HepG2 (cell line): Measurements from ENCODE around the gene CUL7. TPM values are rescaled to one million over a fixed set of nuclear protein-coding genes. Genes with fewer than 3 reads are reported as not detected.
A peak's percentile ranks its signal among the peaks of the same experiment; 100 is the strongest.

ENCODE experiments used
- ADNP ChIP-seq: sonication (generic); formaldehyde crosslinking; IDR thresholded peaks from 2 replicates; pipeline ENCODE4 v1.4.0; 2020; ENCODE audit warnings: missing genetic modification reagents
- BHLHE40 ChIP-seq: IDR thresholded peaks from 2 replicates; pipeline ENCODE4 v1.6.1; 2011; ENCODE audit warnings: low read length, improper control_type of control experiment
- BORCS8-MEF2B ChIP-seq: sonication (generic); formaldehyde crosslinking; IDR thresholded peaks from 2 replicates; pipeline ENCODE4 v1.8.0; 2022; ENCODE audit warnings: mild to moderate bottlenecking, missing genetic modification reagents
- FOXC1 ChIP-seq: sonication (generic); formaldehyde crosslinking; IDR thresholded peaks from 2 replicates; pipeline ENCODE4 v1.8.0; 2022; ENCODE audit warnings: mild to moderate bottlenecking, missing genetic modification reagents, borderline replicate concordance
- FOXO1 ChIP-seq: sonication (generic); formaldehyde crosslinking; IDR thresholded peaks from 2 replicates; pipeline ENCODE4 v1.4.0; 2020; ENCODE audit warnings: missing genetic modification reagents
- JDP2 ChIP-seq: sonication (generic); formaldehyde crosslinking; IDR thresholded peaks from 2 replicates; pipeline ENCODE4 v1.8.1; 2022; ENCODE audit warnings: missing genetic modification reagents, borderline replicate concordance
- KMT2A ChIP-seq: sonication (generic); formaldehyde crosslinking; IDR thresholded peaks from 2 replicates; pipeline ENCODE4 v1.4.0; 2020; ENCODE audit warnings: missing genetic modification reagents
- NFIB ChIP-seq: sonication (generic); formaldehyde crosslinking; IDR thresholded peaks from 2 replicates; pipeline ENCODE4 v1.9.0; 2021; ENCODE audit warnings: missing genetic modification reagents, mild to moderate bottlenecking, borderline replicate concordance
- NFYC ChIP-seq: IDR thresholded peaks from 2 replicates; pipeline ENCODE4 v1.6.1; 2016; ENCODE audit warnings: missing genetic modification reagents, missing compliant biosample characterization
- STAT6 ChIP-seq: sonication (generic); formaldehyde crosslinking; IDR thresholded peaks from 2 replicates; pipeline ENCODE4 v1.4.0; 2020; ENCODE audit warnings: missing genetic modification reagents, mild to moderate bottlenecking, borderline replicate concordance
- ZBTB25 ChIP-seq: IDR thresholded peaks from 2 replicates; pipeline ENCODE4 v1.6.1; 2018; ENCODE audit warnings: missing genetic modification reagents
- ZFP91 ChIP-seq: sonication (generic); formaldehyde crosslinking; IDR thresholded peaks from 2 replicates; pipeline ENCODE4 v1.9.0; 2022; ENCODE audit warnings: missing genetic modification reagents, mild to moderate bottlenecking, borderline replicate concordance
- ZNF160 ChIP-seq: sonication (generic); formaldehyde crosslinking; IDR thresholded peaks from 2 replicates; pipeline ENCODE4 v1.8.0; 2022; ENCODE audit warnings: mild to moderate bottlenecking, inconsistent platforms, missing genetic modification reagents
- ZNF275 ChIP-seq: sonication (generic); formaldehyde crosslinking; IDR thresholded peaks from 2 replicates; pipeline ENCODE4 v1.8.0; 2022; ENCODE audit warnings: missing genetic modification reagents, mild to moderate bottlenecking, inconsistent platforms, borderline replicate concordance
- ZNF446 ChIP-seq: sonication (generic); formaldehyde crosslinking; IDR thresholded peaks from 2 replicates; pipeline ENCODE4 v1.5.0; 2020; ENCODE audit warnings: mild to moderate bottlenecking, missing genetic modification reagents
- ZNF660 ChIP-seq: sonication (generic); formaldehyde crosslinking; IDR thresholded peaks from 2 replicates; pipeline ENCODE4 v1.5.1; 2020; ENCODE audit warnings: mild to moderate bottlenecking, low read depth, missing genetic modification reagents, borderline replicate concordance
- ZNF703 ChIP-seq: sonication (generic); formaldehyde crosslinking; IDR thresholded peaks from 2 replicates; pipeline ENCODE4 v1.5.1; 2020; ENCODE audit warnings: missing genetic modification reagents, mild to moderate bottlenecking, moderate library complexity, borderline replicate concordance
- ZNF770 ChIP-seq: sonication (generic); formaldehyde crosslinking; IDR thresholded peaks from 2 replicates; pipeline ENCODE4 v1.5.0; 2020; ENCODE audit warnings: mild to moderate bottlenecking, missing genetic modification reagents
- ZNF777 ChIP-seq: sonication (generic); formaldehyde crosslinking; IDR thresholded peaks from 2 replicates; pipeline ENCODE4 v1.4.0; 2020; ENCODE audit warnings: missing genetic modification reagents
- polyA plus RNA-seq, 8 experiments: library from polyadenylated mRNA; depleted of rRNA in 3 of 8; stranded (reverse) in 7 of 8; unstranded in 1 of 8; fragments of >200 nt; fragmentation: Illumina TruSeq in 4 of 8; extraction: Trizol in 4 of 8; gene quantifications; 2 replicates each; pipeline versions ENCODE4 v1.2.1 to v1.2.3, GENCODE V29; 2011 to 2016; ENCODE audit warnings: low read depth in 4 of 8, missing spikeins in 1 of 8, mixed read lengths in 1 of 8; ENCODE audit not compliant: insufficient read depth in 1 of 8
- total RNA-seq, 5 experiments: library from RNA; depleted of rRNA; stranded (reverse); fragments of >200 nt; fragmentation: Illumina TruSeq; extraction: Trizol; gene quantifications; 2 replicates each; pipeline ENCODE4 v1.2.3, GENCODE V29; 2016; ENCODE audit warnings: low read depth in 1 of 5

Gene CUL7
- total and polyA plus RNA-seq, 2 of the 13 experiments (the other 11 are each of a cell fraction or from before 2014, with no cell fraction given) = 32.0 to 60.7 TPM

- TF ChIP-seq ZBTB25 (CRISPR knock-in tag) (no peak), ZNF703 (CRISPR knock-in tag) (peak; percentile 88), NFYC (CRISPR knock-in tag) (no peak), ZNF770 (CRISPR knock-in tag) (no peak), ZNF446 (0 out of 2 replicates have a peak, but pooled peaks have one; percentile 61), ZFP91 (CRISPR knock-in tag) (peak; percentile 77; the same call in 1 of the 2 replicates), BHLHE40 (no peak), JDP2 (CRISPR knock-in tag) (no peak), ZNF660 (CRISPR knock-in tag) (no peak), FOXO1 (CRISPR knock-in tag) (peak; percentile 19), ZNF160 (CRISPR knock-in tag) (0 out of 2 replicates have a peak, but pooled peaks have one; percentile 39), BORCS8-MEF2B (CRISPR knock-in tag) (peak; percentile 66), ZNF275 (CRISPR knock-in tag) (no peak), STAT6 (CRISPR knock-in tag) (no peak), NFIB (CRISPR knock-in tag) (no peak), ADNP (no peak), FOXC1 (CRISPR knock-in tag) (no peak), ZNF777 (CRISPR knock-in tag) (peak; percentile 45), KMT2A (CRISPR knock-in tag) (peak; percentile 83)
These were observed 23.0 kb upstream of the CUL7 start (continued) for GRCh38 chr6:43076464-43077332.
